ENCODE results near the gene TMEM18.

TMEM18 gene

DNA sequence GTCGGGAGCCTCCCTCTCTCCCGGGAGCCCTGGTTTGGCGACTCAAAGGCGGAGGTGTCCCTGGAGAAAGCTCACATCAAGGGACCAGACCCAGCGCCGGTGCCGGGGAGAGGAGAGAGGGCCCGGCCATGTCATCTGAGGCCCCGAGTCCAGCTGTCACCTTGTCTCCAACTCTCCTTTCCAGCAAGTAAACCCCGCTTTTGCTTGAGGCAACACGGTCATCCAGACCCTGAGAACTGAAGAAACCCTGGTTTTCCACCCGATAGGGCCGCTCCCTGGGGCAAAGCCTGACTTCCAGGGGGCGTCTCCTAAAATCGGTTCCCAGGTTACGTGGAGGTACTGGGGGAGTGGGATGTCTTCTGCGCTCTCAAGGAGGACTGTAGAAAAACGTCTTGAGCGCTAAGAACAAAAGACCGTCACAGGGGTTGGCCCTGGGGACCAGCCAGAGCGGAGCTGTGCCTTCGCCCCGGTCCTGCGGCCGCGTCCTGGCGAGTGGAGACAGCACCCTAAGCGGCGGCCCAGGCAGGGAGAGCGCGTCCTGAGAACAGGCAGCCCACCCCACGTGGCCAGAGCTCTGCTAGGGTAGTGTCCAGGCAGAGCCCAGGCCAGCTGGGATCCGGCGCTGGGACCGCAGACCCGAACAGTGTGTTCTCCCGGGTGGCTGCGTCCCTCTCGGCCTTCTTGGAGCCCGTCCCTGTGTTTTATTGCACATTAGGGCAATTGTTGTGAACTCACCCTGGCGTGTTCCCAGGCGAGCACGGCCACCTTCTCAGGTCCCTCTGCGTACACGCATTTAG, 55.7 kb downstream of the TMEM18 start:
- DNase-seq (ENCODE audit: low spot score): no peak
- TF ChIP-seq CTCF (IDR thresholded peaks at IDR 0.05; ENCODE audit: extremely low read depth, missing control alignments): no peak

DNA sequence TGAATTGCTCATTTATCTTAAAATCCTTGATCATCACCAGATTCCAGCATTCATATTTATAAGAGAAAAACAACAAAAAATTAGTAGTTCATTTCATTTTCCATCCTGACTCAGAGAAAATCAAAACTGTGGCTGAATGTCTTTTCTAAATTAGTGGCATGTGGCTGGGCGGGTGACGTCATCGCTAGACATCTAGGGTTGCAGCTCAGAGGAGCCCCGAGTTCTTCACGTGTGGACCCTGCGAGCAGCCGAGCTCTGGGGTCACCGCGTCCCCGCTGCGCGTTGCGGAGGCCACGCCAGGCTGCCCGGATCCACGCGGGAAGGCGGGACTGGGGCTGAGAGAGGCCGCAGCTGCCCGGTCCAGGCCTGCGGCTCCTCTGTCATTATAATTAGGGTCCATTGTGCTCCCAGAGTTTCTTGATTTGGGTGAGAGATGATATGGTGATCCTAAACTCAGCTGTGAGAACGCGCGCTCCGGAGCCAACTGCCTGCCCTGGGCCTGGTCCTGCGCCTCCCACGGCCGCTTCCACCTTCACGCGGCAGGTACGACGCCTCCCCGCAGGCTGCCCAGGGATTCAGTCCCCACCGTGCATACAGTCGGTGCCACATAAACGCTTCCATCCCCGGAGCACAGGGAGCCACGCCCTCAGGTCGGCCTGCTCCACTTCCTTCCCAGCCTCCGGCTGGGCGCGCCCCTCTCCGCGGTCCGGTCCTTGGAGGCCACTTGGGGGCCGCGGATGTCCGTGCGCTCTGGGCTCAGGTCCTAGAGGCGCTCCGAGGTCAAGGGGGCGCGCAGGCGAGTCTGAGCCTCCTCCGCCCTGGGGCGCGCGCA, 56.5 kb downstream of the TMEM18 start:
- no peak for TF ChIP-seq CTCF (IDR thresholded peaks at IDR 0.05; ENCODE audit: extremely low read depth, missing control alignments)
- DNase-seq (ENCODE audit: low spot score): no peak

DNA sequence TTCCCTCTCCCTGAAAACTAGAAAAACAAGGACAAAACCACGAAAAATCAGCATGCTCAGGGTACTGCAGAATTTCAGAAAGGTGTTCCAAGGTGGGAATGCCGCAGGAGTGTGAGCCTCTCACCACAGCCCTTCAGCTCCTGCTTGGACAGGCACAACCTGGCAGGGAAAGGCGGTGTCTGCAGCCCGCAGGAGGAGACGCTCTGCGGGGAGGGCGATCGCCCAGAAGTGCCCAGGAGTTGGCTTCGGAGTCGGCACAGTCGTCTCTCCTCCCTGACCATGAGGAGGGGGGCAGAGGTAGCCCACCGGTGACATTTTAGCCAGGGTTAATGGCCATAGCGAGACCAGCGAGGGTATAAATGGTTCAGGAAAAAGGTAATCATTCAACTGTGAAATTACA, 57.2 kb downstream of the TMEM18 start:
- no peak for DNase-seq (ENCODE audit: low spot score)
- no peak for TF ChIP-seq CTCF (IDR thresholded peaks at IDR 0.05; ENCODE audit: extremely low read depth, missing control alignments)

- no peak for DNase-seq (ENCODE audit: low spot score)
- no peak for TF ChIP-seq CTCF (IDR thresholded peaks at IDR 0.05; ENCODE audit: extremely low read depth, missing control alignments)
These were observed 58.7 kb downstream of the TMEM18 start for GRCh38 chr2:618422-618990.

DNA sequence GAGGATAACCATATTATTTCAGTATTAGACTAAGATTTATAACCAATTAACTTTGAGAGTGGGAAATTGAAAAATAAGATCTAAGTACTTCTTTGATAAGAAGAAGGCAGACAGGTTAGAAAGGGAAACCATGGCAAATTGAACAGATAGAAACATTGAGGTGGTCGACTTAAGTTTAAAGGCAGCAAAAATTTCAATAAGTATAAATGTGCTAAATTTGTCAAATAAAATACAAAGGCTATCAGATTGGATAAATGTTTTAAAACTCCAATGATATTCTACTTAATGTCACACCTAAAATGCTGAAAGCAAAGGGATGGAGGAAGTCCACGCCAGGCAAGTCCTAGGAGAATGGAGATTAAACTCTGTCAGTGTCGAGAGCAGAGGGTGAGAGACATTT, 59.2 kb downstream of the TMEM18 start:
- no peak for TF ChIP-seq CTCF (IDR thresholded peaks at IDR 0.05; ENCODE audit: extremely low read depth, missing control alignments)
- DNase-seq (ENCODE audit: low spot score): no peak

Data from GM20000 (cell line).